Keratinocyte (primary cell): Measurements from ENCODE around the gene ULK2. TPM values are rescaled to one million over a fixed set of nuclear protein-coding genes. Genes with fewer than 3 reads are reported as not detected.

Experiments
- DNase-seq: peaks from one replicate; pipeline ENCODE4 v3.0.0-alpha.2; 2011; ENCODE audit warnings: low read depth, missing footprints, low spot score
- FAIRE-seq: peaks from 2 replicates; lab custom pipeline; 2011; peaks lifted over from hg19 to GRCh38; lab: Jason Lieb, UNC
- H2AFZ ChIP-seq: 2 replicates; pipeline ENCODE4 v1.6.0; 2012; ENCODE audit warnings: low read length, control low read depth, inconsistent platforms; ENCODE audit not compliant: control insufficient read depth
- H3K27ac ChIP-seq: 2 replicates; pipeline ENCODE4 v1.5.1; 2011; ENCODE audit warnings: low read length; ENCODE audit not compliant: control insufficient read depth, insufficient read depth
- H3K27me3 ChIP-seq: 3 replicates; pipeline ENCODE4 v1.6.0; 2011; ENCODE audit warnings: low read length; ENCODE audit not compliant: control insufficient read depth, insufficient read depth; ENCODE audit errors: extremely low read depth
- H3K36me3 ChIP-seq, 2 experiments: 2 replicates in 1 of 2; 3 replicates in 1 of 2; pipeline ENCODE4 v1.5.1; 2011; ENCODE audit warnings: low read length in 2 of 2, mild to moderate bottlenecking in 1 of 2; ENCODE audit not compliant: control insufficient read depth in 2 of 2, insufficient read depth in 2 of 2; ENCODE audit errors: extremely low read depth in 1 of 2
- H3K4me1 ChIP-seq: 3 replicates; pipeline ENCODE4 v1.5.1; 2011; ENCODE audit warnings: low read length; ENCODE audit not compliant: control insufficient read depth, insufficient read depth; ENCODE audit errors: extremely low read depth
- H3K4me2 ChIP-seq: 3 replicates; pipeline ENCODE4 v1.6.0; 2011; ENCODE audit warnings: low read depth, low read length; ENCODE audit not compliant: control insufficient read depth, insufficient read depth; ENCODE audit errors: extremely low read depth
- H3K4me3 ChIP-seq, 3 experiments: fragments of 200-600 bp in 1 of 3; sonication (generic) in 1 of 3; 2 replicates in 2 of 3; 3 replicates in 1 of 3; pipeline ENCODE4 v1.5.1; 2011 to 2016; ENCODE audit warnings: low read length in 3 of 3, mild to moderate bottlenecking in 3 of 3, control low read depth in 2 of 3, inconsistent platforms in 1 of 3, low read depth in 1 of 3, mixed read lengths in 1 of 3, mixed run types in 1 of 3, moderate library complexity in 1 of 3; ENCODE audit not compliant: control insufficient read depth in 2 of 3, insufficient read depth in 2 of 3; ENCODE audit errors: extremely low read depth in 1 of 3
- H3K79me2 ChIP-seq: 2 replicates; pipeline ENCODE4 v1.6.0; 2012; ENCODE audit warnings: low read length; ENCODE audit not compliant: control insufficient read depth, insufficient read depth
- H3K9ac ChIP-seq: 3 replicates; pipeline ENCODE4 v1.6.0; 2011; ENCODE audit warnings: low read length; ENCODE audit not compliant: control insufficient read depth, insufficient read depth; ENCODE audit errors: extremely low read depth
- H3K9me1 ChIP-seq: 3 replicates; pipeline ENCODE4 v1.6.0; 2011; ENCODE audit warnings: low read length; ENCODE audit not compliant: control insufficient read depth, insufficient read depth; ENCODE audit errors: extremely low read depth
- H3K9me3 ChIP-seq: 2 replicates; pipeline ENCODE4 v1.5.1; 2012; ENCODE audit warnings: low read depth, low read length; ENCODE audit not compliant: control insufficient read depth
- H4K20me1 ChIP-seq: 3 replicates; pipeline ENCODE4 v1.6.0; 2011; ENCODE audit warnings: low read length; ENCODE audit not compliant: control insufficient read depth, insufficient read depth; ENCODE audit errors: extremely low read depth
- CTCF ChIP-seq, 3 experiments: IDR thresholded peaks in 1 of 3; conservative IDR thresholded peaks in 1 of 3; optimal IDR thresholded peaks in 1 of 3; 2 replicates in 2 of 3; 3 replicates in 1 of 3; pipeline versions ENCODE3 to v1.5.1; 2011; ENCODE audit warnings: low read length in 3 of 3, mild to moderate bottlenecking in 3 of 3, moderate library complexity in 2 of 3, control low read depth in 1 of 3, inconsistent platforms in 1 of 3; ENCODE audit not compliant: insufficient read depth in 2 of 3; ENCODE audit errors: extremely low read depth in 1 of 3
- EZH2 ChIP-seq: IDR thresholded peaks from one replicate; pipeline ENCODE4 v1.6.1; 2012; ENCODE audit warnings: inconsistent platforms, mild to moderate bottlenecking, low read length, moderate library complexity
- dilution Hi-C: fragments of 300-500 bp; cut with MboI; formaldehyde crosslinking; loops from one replicate; pipeline ENCODE4 v1.7.0; 2020; ENCODE audit warnings: low sequenced_read_pairs; ENCODE audit not compliant: extremely low pct_ligation_motif_present
- polyA plus RNA-seq, 5 experiments: library from polyadenylated mRNA; depleted of rRNA in 3 of 5; stranded (reverse) in 3 of 5; stranded (forward) in 1 of 5; unstranded in 1 of 5; fragments of >200 nt; gene quantifications; 1 replicate in 1 of 5; 2 replicates in 3 of 5; 3 replicates in 1 of 5; pipeline versions ENCODE4 v1.2.1 to v1.2.3, GENCODE V29; 2011 to 2012; ENCODE audit warnings: missing spikeins in 2 of 5, low read depth in 1 of 5, low replicate concordance in 1 of 5

The ULK2 gene
- polyA plus RNA-seq, 1 donor (not counting 4 experiments of a cell fraction or from before 2014, with no cell fraction given): 22.1 TPM

DNA sequence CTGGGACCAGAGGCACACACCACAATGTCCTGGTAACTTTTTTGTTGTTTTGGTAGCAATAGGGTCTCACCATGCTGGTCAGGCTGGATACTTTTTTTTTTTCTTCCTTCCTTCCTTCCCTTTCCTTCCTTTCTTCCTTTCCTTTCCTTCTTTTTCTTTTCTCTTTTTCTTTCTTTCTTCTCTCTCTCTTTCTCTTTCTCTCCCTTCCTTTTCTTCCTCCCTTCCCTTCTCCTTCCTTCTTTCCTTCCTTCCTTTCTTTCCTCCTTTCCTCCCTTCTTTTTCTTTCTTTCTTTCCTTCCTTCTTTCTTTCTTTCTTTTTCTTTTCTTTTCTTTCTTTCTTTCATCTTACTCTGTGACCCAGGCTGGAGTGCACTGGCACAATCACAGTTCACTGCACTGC lies 18.4 kb upstream of the ULK2 start:
- Histone ChIP-seq H3K36me3 (no peaks in the 10 kb centered on the region), H3K4me2 (no peak overlapping the region)
- no peak for DNase-seq

GRCh38 chr17:19883537-19884215 lies 15.9 kb upstream of the ULK2 start:
- Histone ChIP-seq H3K4me3 (no peak overlapping the region), H3K4me1 (no peaks in the 10 kb centered on the region), H3K9me3 (no peaks in the 10 kb centered on the region), H3K27ac (no peak overlapping the region), H3K4me2 (no peak overlapping the region), H2AFZ (no peak overlapping the region), H3K9me1 (no peaks in the 10 kb centered on the region), H3K36me3 (no peaks in the 10 kb centered on the region), H3K9ac (no peak overlapping the region), H4K20me1 (no peaks in the 10 kb centered on the region), H3K27me3 (no peaks in the 10 kb centered on the region), H3K79me2 (no peaks in the 10 kb centered on the region)
- FAIRE-seq (no peak), DNase-seq (no peak)
- dilution Hi-C loops: no loop called here
- TF ChIP-seq EZH2: no peak
- no peak for TF ChIP-seq CTCF (optimal IDR thresholded peaks at IDR 0.05 in 1 of 3, IDR thresholded peaks at IDR 0.05 in 1 of 3, conservative IDR thresholded peaks at IDR 0.05 in 1 of 3; ENCODE audit: extremely low read depth in 1 of 3, insufficient read depth in 2 of 3, low read length in 3 of 3)

More for the DNA sequence above, 18.4 kb upstream of the ULK2 start:
- dilution Hi-C loops: no loop called here
- TF ChIP-seq EZH2: no peak
- no peak for TF ChIP-seq CTCF (optimal IDR thresholded peaks at IDR 0.05 in 1 of 3, IDR thresholded peaks at IDR 0.05 in 1 of 3, conservative IDR thresholded peaks at IDR 0.05 in 1 of 3; ENCODE audit: extremely low read depth in 1 of 3, insufficient read depth in 2 of 3, low read length in 3 of 3)
- Histone ChIP-seq H3K9me3 (no peaks in the 10 kb centered on the region), H3K4me1 (no peaks in the 10 kb centered on the region), H2AFZ (no peak overlapping the region), H3K79me2 (no peaks in the 10 kb centered on the region), H3K9me1 (no peaks in the 10 kb centered on the region), H3K27ac (no peak overlapping the region), H3K4me3 (no peak overlapping the region), H4K20me1 (no peaks in the 10 kb centered on the region), H3K9ac (no peak overlapping the region), H3K27me3 (no peaks in the 10 kb centered on the region)
- no peak for FAIRE-seq
